ENCODE data around the gene LYST.

- TF ChIP-seq CTCF (IDR thresholded peaks at IDR 0.05; ENCODE audit: low read depth, low read length, poor library complexity, severe bottlenecking) (no peak), EZH2phosphoT487 (IDR thresholded peaks at IDR 0.05; ENCODE audit: borderline replicate concordance, low read length) (no peak)
These were observed 6.9 kb downstream of the LYST start for GRCh38 chr1:235859789-235860188.

Data from DOHH2 (cell line).